NCI-H82 (cell line): ENCODE data around the gene SLC48A1.
"Not testable (repeated sequence)": the region's sequence is repeated elsewhere in the genome, so short reads cannot be mapped to it uniquely, and the experiment has no call there.

ENCODE experiments used
- DNase-seq: peaks from one replicate; lab custom pipeline; 2025; lab: John Stamatoyannopoulos, UW

Gene SLC48A1

GRCh38 chr12:47811581-47812484, 38.8 kb downstream of the SLC48A1 start:
- DNase-seq: no peak

- DNase-seq: no peak
These were observed 39.9 kb downstream of the SLC48A1 start for GRCh38 chr12:47812797-47813510.

- DNase-seq: no peak
These were observed 40.6 kb downstream of the SLC48A1 start for GRCh38 chr12:47813511-47814196.

GRCh38 chr12:47814539-47815170, 41.6 kb downstream of the SLC48A1 start:
- no peak for DNase-seq

- not testable (repeated sequence) for DNase-seq
These were observed 42.4 kb downstream of the SLC48A1 start for GRCh38 chr12:47815447-47815846.

DNA sequence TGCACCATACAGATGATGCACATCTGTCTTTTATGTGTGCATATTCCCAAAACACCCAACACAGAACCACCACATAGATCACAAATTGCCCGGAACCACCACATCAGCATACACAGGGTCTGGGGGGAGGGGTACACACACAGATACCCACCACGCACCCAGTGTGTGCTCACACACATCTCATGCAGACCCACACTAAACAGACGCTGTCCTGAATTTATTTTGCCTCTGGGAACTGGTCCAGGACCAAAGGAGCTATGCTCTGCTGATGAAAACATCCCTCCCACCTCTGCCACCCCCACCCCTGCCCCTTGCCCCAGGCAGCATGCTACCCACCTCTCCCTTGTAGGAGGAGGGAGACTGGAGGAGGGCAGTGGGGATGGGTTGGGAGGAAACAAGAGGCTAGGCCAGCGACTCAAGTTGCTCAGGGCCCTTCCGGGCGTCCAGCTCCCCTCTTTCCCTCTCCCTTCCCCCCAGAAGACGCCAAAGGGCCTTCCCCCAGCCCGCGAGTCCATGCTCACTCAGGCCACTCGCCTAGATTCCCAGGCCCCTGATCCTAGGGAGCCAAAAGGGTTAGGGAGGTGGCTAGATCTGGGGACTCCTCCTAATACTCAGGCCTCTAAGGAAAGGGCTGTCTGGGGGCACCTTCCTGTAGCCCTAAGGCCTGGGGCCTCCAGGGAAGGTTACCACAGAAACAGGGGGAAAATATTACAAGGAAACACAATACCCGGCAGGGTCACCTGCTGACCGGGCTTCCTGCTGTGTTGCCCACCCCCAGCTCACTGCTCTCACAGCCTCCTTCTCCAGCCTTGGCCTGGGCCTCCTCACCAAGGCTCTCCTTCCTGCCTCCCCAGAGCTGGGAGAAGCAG, 43.6 kb downstream of the SLC48A1 start:
- DNase-seq: no peak

- DNase-seq: peak; percentile 11
These were observed 44.4 kb downstream of the SLC48A1 start for GRCh38 chr12:47817272-47818006.

GRCh38 chr12:47818007-47818376, 45.0 kb downstream of the SLC48A1 start:
- no peak for DNase-seq

DNA sequence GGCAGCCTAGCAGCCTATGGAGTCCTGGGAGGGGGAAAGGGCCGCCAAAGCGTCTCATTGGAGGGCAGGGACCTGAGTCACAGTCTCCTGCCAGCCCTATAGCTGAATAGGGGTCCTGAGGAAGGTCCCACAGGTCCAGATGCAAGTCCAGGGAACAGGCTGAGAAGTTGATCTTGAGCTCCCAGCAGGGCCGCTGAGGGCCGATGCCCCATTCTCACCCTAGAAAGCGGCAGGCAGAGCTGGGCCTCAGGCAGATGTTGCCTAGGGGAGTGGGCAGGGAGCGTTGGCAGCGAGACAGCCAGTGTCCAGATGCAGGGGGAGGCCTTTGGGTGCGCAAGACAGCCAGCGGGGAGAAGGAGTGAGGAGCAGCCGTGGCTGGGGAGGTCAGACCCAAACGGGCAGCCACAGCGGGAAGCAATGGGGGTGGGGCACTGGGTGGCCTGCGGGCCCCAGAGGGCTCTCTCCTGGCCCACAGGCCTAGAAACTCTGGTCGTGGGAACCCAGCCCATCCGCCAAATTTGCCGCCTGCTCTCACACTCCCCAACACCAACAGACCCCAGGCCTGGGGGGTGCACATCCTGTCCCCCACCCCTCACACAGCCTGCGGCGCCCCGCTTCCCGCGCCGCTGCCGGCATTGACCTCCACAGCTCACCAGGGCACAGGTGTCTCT, 45.6 kb downstream of the SLC48A1 start:
- no peak for DNase-seq

DNA sequence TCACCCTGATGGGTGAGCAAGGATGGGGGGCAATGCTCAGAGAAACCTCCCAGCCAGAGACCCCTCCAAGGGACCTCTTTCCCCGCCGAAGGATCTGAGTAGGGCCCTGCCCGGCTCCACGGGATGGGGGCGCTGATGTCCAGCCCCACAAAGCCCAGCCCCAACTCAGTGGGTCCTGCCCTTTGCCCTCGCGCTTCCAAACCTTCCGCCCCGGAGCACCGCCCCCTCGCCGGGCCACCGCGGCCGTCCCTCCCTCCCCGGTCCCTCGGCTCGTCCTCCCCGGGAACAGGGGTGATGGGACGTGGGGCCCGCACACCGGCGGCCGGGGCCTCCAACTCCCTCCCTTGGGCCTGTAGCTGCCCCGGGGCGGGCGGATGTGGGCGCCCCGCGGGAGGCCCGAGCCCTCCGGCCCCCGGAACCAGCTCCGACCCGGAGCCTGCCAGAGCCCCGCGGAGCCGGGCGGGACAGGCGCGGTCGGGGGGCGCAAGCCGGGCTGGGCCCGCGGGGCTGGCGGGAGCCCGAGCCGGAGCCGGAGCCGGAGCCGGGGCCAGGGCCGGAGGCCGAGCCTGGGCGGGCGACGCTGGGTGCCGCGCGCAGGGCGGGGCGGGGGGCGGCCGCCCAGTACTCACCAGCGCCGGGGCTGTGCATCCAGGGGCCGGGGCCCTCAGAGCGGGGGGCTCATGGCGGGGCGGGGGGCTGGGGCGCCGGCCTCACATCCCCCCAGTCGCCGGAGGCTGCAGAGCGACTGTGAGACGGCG, 46.3 kb downstream of the SLC48A1 start:
- peak; percentile 31 for DNase-seq

GRCh38 chr12:47819896-47820630, 47.0 kb downstream of the SLC48A1 start, which contains the start of gene HDAC7:
HDAC7 (minus strand) TSS chr12:47819903; CDS start chr12:47819785, 118 bp downstream.
- peak; percentile 80 for DNase-seq

- DNase-seq: peak; percentile 43
These were observed 47.8 kb downstream of the SLC48A1 start for GRCh38 chr12:47820631-47821345.

- no peak for DNase-seq
These were observed 48.3 kb downstream of the SLC48A1 start for GRCh38 chr12:47821346-47821706.

DNA sequence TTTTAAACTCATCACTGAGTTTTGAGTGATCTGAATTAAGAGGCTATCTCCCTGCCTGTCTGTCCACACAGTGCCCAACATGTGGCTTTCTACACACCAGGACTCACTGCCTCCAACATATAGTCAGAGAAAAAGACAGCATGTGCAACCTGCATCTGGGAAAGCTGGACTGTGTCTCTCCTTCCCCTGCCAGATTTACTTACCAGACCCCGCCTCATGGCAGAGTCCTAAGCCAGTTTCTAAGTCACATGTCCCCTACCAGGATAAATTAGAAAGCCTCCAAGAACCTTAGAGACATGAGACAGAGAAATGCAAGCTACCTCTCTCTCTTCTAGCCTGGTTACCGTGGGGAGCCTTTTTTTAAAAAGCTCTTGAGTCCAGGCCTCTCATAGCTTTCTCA, 49.4 kb downstream of the SLC48A1 start:
- no peak for DNase-seq

- DNase-seq: no peak
These were observed 49.8 kb downstream of the SLC48A1 start for GRCh38 chr12:47822863-47823262.

DNA sequence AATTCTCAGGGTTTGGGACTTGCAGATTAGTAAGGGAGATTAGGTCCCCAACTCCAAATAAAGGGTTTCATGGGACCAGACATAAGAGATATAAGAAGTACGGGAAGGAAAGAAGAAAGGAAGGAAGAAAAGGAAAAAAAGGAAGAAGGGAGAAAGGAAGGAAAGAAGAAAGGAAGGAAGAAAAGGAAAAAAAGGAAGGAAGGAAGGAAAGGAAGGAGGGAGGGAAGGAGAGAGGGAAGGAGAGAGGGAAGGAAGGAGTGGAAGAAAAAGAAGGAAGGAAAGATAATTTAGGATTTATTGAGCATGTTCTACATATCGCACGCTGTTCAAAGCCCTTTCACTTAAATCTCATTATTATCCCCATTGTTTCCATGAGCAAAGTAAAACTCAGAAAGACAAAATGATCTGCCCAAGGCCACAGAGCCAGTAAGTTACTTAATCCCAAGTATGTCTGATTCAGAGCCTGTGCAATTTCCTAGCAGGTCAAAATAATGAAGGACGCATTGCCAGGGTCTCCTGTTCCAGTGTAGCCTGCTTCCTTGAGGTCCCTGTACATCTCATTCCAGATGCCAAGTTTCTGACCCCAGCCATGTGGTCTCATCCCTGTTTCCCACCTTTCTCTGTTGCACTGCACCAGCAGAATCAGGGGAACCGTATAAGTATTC, 50.5 kb downstream of the SLC48A1 start:
- DNase-seq: no peak

DNA sequence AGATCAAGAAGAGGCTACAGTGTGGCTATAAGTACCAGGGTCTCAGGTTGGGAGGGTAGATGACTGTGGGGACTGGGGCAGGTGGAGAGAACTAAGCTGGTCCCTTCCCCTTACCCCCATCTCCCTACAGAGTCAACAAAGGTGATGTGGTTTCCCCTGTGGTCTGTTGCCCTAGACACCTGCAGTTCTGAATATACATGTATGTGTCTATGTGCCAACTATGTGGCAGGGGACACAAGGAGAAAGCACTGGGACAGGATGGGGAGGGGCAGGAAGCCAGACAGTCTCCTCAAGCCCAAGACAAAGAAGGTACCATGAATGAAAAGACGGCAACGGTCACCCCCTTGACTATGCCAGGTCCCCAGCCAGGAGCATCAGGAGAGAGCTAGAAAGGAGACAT, 51.2 kb downstream of the SLC48A1 start:
- no peak for DNase-seq
